ENCODE data around the gene PLLP.

- TF ChIP-seq CTCF (IDR thresholded peaks at IDR 0.05) (no peak), POLR2A (IDR thresholded peaks at IDR 0.05) (no peak)
These were observed 27.7 kb downstream of the PLLP start for GRCh38 chr16:57256601-57257395.
